Gastrocnemius medialis (tissue), 4 donors: Measurements from ENCODE around the gene C1RL.
A peak's percentile ranks its signal among the peaks of the same experiment; 100 is the strongest.

Source experiments
- POLR2A ChIP-seq, 2 donors: fragments of 450-650 bp; IDR thresholded peaks; one replicate each; pipeline ENCODE4 v1.6.1; 2017; ENCODE audit warnings: antibody characterized with exemption in 2 of 2, mild to moderate bottlenecking in 2 of 2, moderate library complexity in 2 of 2
- TF ChIP-seq, protein P1 (sequence below), 5 experiments: fragments of 450-650 bp in 3 of 5; fragments of 200-600 bp in 2 of 5; sonication (generic) in 2 of 5; IDR thresholded peaks in 4 of 5; conservative IDR thresholded peaks in 1 of 5; 1 replicate in 4 of 5; 2 replicates in 1 of 5; pipeline ENCODE4 v1.5.1; 2016 to 2019; ENCODE audit warnings: antibody characterized with exemption in 5 of 5, mild to moderate bottlenecking in 3 of 5, moderate library complexity in 3 of 5

DNA sequence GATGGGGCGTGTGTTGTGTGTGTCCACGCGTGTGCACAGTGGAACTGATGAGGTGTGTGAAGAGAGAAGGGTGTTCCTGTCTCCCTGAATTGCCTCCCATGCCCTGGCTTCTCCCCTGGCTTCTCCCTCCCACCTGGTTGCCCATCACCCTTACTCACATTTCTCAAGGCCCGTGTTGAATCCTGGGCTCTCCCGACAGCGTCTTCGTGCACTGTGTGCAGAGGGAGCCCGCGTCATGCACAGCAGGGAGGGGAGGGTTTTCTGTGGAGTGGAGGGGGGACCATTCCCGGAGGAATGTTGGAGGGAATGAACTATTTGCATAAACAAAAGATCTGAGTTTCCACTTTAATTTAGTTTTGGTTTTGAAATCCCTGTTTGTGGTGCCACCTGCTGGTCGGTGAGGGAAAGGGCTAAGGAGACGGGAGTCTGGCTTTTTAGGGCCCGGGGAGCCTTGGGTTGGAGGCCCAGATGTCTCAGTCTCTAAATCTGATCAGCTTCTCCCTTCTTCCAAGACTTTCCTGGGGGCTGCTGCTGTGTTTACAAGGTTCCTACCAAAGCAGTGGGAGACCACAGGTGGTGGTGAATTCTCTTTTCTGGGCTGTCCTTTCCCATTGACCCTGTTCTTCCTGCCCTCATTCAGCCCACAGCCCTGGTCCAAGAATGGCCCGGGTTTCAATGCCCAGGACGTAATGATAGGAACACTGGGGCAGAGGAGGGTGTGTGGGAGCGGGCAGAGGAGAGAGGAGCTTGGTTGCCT is 16.6 kb downstream of the C1RL start, which contains the start of gene C1R:
- TF ChIP-seq, protein P1, sequence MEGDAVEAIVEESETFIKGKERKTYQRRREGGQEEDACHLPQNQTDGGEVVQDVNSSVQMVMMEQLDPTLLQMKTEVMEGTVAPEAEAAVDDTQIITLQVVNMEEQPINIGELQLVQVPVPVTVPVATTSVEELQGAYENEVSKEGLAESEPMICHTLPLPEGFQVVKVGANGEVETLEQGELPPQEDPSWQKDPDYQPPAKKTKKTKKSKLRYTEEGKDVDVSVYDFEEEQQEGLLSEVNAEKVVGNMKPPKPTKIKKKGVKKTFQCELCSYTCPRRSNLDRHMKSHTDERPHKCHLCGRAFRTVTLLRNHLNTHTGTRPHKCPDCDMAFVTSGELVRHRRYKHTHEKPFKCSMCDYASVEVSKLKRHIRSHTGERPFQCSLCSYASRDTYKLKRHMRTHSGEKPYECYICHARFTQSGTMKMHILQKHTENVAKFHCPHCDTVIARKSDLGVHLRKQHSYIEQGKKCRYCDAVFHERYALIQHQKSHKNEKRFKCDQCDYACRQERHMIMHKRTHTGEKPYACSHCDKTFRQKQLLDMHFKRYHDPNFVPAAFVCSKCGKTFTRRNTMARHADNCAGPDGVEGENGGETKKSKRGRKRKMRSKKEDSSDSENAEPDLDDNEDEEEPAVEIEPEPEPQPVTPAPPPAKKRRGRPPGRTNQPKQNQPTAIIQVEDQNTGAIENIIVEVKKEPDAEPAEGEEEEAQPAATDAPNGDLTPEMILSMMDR (IDR thresholded peaks at IDR 0.05 in 4 of 5, conservative IDR thresholded peaks at IDR 0.05 in 1 of 5): peak; percentile 75 to 93 (median 88)
- peak in 1 of 2 donors; percentile 48 for TF ChIP-seq POLR2A (IDR thresholded peaks at IDR 0.05)
